ENCODE measurements around the gene BTBD9. TPM values are rescaled to one million over a fixed set of nuclear protein-coding genes. Genes with fewer than 3 reads are reported as not detected.

The BTBD9 gene
- polyA plus RNA-seq, 1 donor (not counting 4 experiments of a cell fraction or from before 2014, with no cell fraction given): 6.8 TPM

GRCh38 chr6:38644951-38645350 is 5.2 kb upstream of the BTBD9 start:
- DNase-seq (ENCODE audit: low read depth, low spot score): no peak
- Histone ChIP-seq H3K9ac (ENCODE audit: control insufficient read depth, extremely low read depth, insufficient read depth, low read length) (no peak overlapping the region), H3K4me3 (ENCODE audit: control insufficient read depth in 2 of 3, extremely low read depth in 1 of 3, insufficient read depth in 2 of 3, low read depth in 1 of 3, low read length in 3 of 3) (no peak overlapping the region), H3K9me1 (ENCODE audit: control insufficient read depth, extremely low read depth, insufficient read depth, low read length) (no peaks in the 10 kb centered on the region), H3K4me2 (ENCODE audit: control insufficient read depth, extremely low read depth, insufficient read depth, low read depth, low read length) (no peak overlapping the region), H2AFZ (ENCODE audit: control insufficient read depth, low read length) (no peak overlapping the region), H3K9me3 (ENCODE audit: control insufficient read depth, low read depth, low read length) (no peaks in the 10 kb centered on the region), H4K20me1 (ENCODE audit: control insufficient read depth, extremely low read depth, insufficient read depth, low read length) (no peaks in the 10 kb centered on the region), H3K27ac (ENCODE audit: control insufficient read depth, insufficient read depth, low read length) (no peak overlapping the region), H3K36me3 (ENCODE audit: control insufficient read depth in 2 of 2, extremely low read depth in 1 of 2, insufficient read depth in 2 of 2, low read length in 2 of 2) (no peaks in the 10 kb centered on the region), H3K4me1 (ENCODE audit: control insufficient read depth, extremely low read depth, insufficient read depth, low read length) (peaks cover 5% of the 10 kb centered on the region), H3K79me2 (ENCODE audit: control insufficient read depth, insufficient read depth, low read length) (no peaks in the 10 kb centered on the region), H3K27me3 (ENCODE audit: control insufficient read depth, extremely low read depth, insufficient read depth, low read length) (no peaks in the 10 kb centered on the region)
- dilution Hi-C loops (cut with MboI; ENCODE audit: extremely low pct_ligation_motif_present, low sequenced_read_pairs): no loop called here
- TF ChIP-seq EZH2 (IDR thresholded peaks at IDR 0.05; ENCODE audit: low read length): no peak
- TF ChIP-seq CTCF (optimal IDR thresholded peaks at IDR 0.05 in 1 of 3, IDR thresholded peaks at IDR 0.05 in 1 of 3, conservative IDR thresholded peaks at IDR 0.05 in 1 of 3; ENCODE audit: extremely low read depth in 1 of 3, insufficient read depth in 2 of 3, low read length in 3 of 3): no peak
- no peak for FAIRE-seq

- dilution Hi-C loops (cut with MboI; ENCODE audit: extremely low pct_ligation_motif_present, low sequenced_read_pairs): no loop called here
- H3K9ac ChIP-seq (ENCODE audit: control insufficient read depth, extremely low read depth, insufficient read depth, low read length): peak overlapping the region; percentile 79
- no peaks in the 10 kb centered on the region for H4K20me1 ChIP-seq (ENCODE audit: control insufficient read depth, extremely low read depth, insufficient read depth, low read length)
Measured at GRCh38 chr6:38640216-38640909, 634 bp upstream of the BTBD9 start.

More at GRCh38 chr6:38640216-38640909, 634 bp upstream of the BTBD9 start:
- H3K9me1 ChIP-seq (ENCODE audit: control insufficient read depth, extremely low read depth, insufficient read depth, low read length): no peaks in the 10 kb centered on the region
- H3K4me3 ChIP-seq (ENCODE audit: control insufficient read depth in 2 of 3, extremely low read depth in 1 of 3, insufficient read depth in 2 of 3, low read depth in 1 of 3, low read length in 3 of 3): peak overlapping the region; percentile 79 to 89 (median 86)
- H3K36me3 ChIP-seq (ENCODE audit: control insufficient read depth in 2 of 2, extremely low read depth in 1 of 2, insufficient read depth in 2 of 2, low read length in 2 of 2): no peaks in the 10 kb centered on the region
- FAIRE-seq (no peak), DNase-seq (ENCODE audit: low read depth, low spot score) (no peak)
- no peaks in the 10 kb centered on the region for H3K27me3 ChIP-seq (ENCODE audit: control insufficient read depth, extremely low read depth, insufficient read depth, low read length)
- H3K27ac ChIP-seq (ENCODE audit: control insufficient read depth, insufficient read depth, low read length): peak overlapping the region; percentile 74
- H3K4me1 ChIP-seq (ENCODE audit: control insufficient read depth, extremely low read depth, insufficient read depth, low read length): peaks cover 11% of the 10 kb centered on the region
- no peaks in the 10 kb centered on the region for H3K79me2 ChIP-seq (ENCODE audit: control insufficient read depth, insufficient read depth, low read length)
- H2AFZ ChIP-seq (ENCODE audit: control insufficient read depth, low read length): peak overlapping the region; percentile 95
- H3K9me3 ChIP-seq (ENCODE audit: control insufficient read depth, low read depth, low read length): no peaks in the 10 kb centered on the region
- TF ChIP-seq EZH2 (IDR thresholded peaks at IDR 0.05; ENCODE audit: low read length) (no peak), CTCF (optimal IDR thresholded peaks at IDR 0.05 in 1 of 3, IDR thresholded peaks at IDR 0.05 in 1 of 3, conservative IDR thresholded peaks at IDR 0.05 in 1 of 3; ENCODE audit: extremely low read depth in 1 of 3, insufficient read depth in 2 of 3, low read length in 3 of 3) (no peak)
- H3K4me2 ChIP-seq (ENCODE audit: control insufficient read depth, extremely low read depth, insufficient read depth, low read depth, low read length): peak overlapping the region; percentile 86
